Measurements from ENCODE around the gene SLC35D2.

Gene SLC35D2

GRCh38 chr9:96413302-96414221 lies 30.1 kb upstream of the SLC35D2 start:
- H3K27ac ChIP-seq, result no peak overlapping the region
- peak overlapping the region; percentile 63 for H3K4me2 ChIP-seq (ENCODE audit: low read length)
- H3K9me3 ChIP-seq (ENCODE audit: control insufficient read depth, low read length), result no peaks in the 10 kb centered on the region
- H3K36me3 ChIP-seq (ENCODE audit: control insufficient read depth, insufficient read depth, low read length), result no peaks in the 10 kb centered on the region
- no peaks in the 10 kb centered on the region for H3K79me2 ChIP-seq
- peaks cover 2% of the 10 kb centered on the region for H3K4me1 ChIP-seq
- no peak overlapping the region for H3K4me3 ChIP-seq (ENCODE audit: low read depth, low read length)
- no peak overlapping the region for H2AFZ ChIP-seq
- TF ChIP-seq CTCF (IDR thresholded peaks at IDR 0.05), result no peak
- H3K9ac ChIP-seq, result no peak overlapping the region
- H3K27me3 ChIP-seq (ENCODE audit: control insufficient read depth, insufficient read depth, low read length), result no peaks in the 10 kb centered on the region

- H3K4me1 ChIP-seq, result peaks cover 2% of the 10 kb centered on the region
- no peak for TF ChIP-seq CTCF (IDR thresholded peaks at IDR 0.05)
- H3K36me3 ChIP-seq (ENCODE audit: control insufficient read depth, insufficient read depth, low read length), result no peaks in the 10 kb centered on the region
Observed at GRCh38 chr9:96412174-96412913, 28.8 kb upstream of the SLC35D2 start.

GRCh38 chr9:96411129-96411838 lies 27.8 kb upstream of the SLC35D2 start:
- Histone ChIP-seq H3K27ac (no peak overlapping the region), H3K9me3 (ENCODE audit: control insufficient read depth, low read length) (no peaks in the 10 kb centered on the region), H2AFZ (no peak overlapping the region), H3K36me3 (ENCODE audit: control insufficient read depth, insufficient read depth, low read length) (no peaks in the 10 kb centered on the region), H3K4me1 (no peaks in the 10 kb centered on the region), H3K4me3 (ENCODE audit: low read depth, low read length) (no peak overlapping the region), H3K27me3 (ENCODE audit: control insufficient read depth, insufficient read depth, low read length) (no peaks in the 10 kb centered on the region), H3K9ac (no peak overlapping the region), H3K79me2 (no peaks in the 10 kb centered on the region), H3K4me2 (ENCODE audit: low read length) (no peak overlapping the region)
- TF ChIP-seq CTCF (IDR thresholded peaks at IDR 0.05), result no peak

More at GRCh38 chr9:96412174-96412913, 28.8 kb upstream of the SLC35D2 start:
- no peak overlapping the region for H3K4me2 ChIP-seq (ENCODE audit: low read length)
- H3K27ac ChIP-seq, result no peak overlapping the region
- H3K9me3 ChIP-seq (ENCODE audit: control insufficient read depth, low read length), result no peaks in the 10 kb centered on the region
- no peaks in the 10 kb centered on the region for H3K79me2 ChIP-seq
- no peak overlapping the region for H2AFZ ChIP-seq
- no peak overlapping the region for H3K4me3 ChIP-seq (ENCODE audit: low read depth, low read length)
- no peak overlapping the region for H3K9ac ChIP-seq
- no peaks in the 10 kb centered on the region for H3K27me3 ChIP-seq (ENCODE audit: control insufficient read depth, insufficient read depth, low read length)

GRCh38 chr9:96408409-96409280 lies 25.1 kb upstream of the SLC35D2 start:
- H2AFZ ChIP-seq, result no peak overlapping the region
- H3K4me1 ChIP-seq, result no peaks in the 10 kb centered on the region
- H3K9ac ChIP-seq, result no peak overlapping the region
- TF ChIP-seq CTCF (IDR thresholded peaks at IDR 0.05), result no peak
- H3K9me3 ChIP-seq (ENCODE audit: control insufficient read depth, low read length), result no peaks in the 10 kb centered on the region
- no peaks in the 10 kb centered on the region for H3K36me3 ChIP-seq (ENCODE audit: control insufficient read depth, insufficient read depth, low read length)
- H3K79me2 ChIP-seq, result no peaks in the 10 kb centered on the region
- no peak overlapping the region for H3K4me2 ChIP-seq (ENCODE audit: low read length)
- no peak overlapping the region for H3K27ac ChIP-seq
- H3K27me3 ChIP-seq (ENCODE audit: control insufficient read depth, insufficient read depth, low read length), result no peaks in the 10 kb centered on the region
- no peak overlapping the region for H3K4me3 ChIP-seq (ENCODE audit: low read depth, low read length)

All from parathyroid adenoma (tissue), 2 donors.